Measurements from ENCODE around the gene TH.

TH gene

GRCh38 chr11:2205981-2206690 lies 34.5 kb upstream of the TH start:
- H3K9me3 ChIP-seq (ENCODE audit: insufficient read depth, low read depth, low read length) = no peaks in the 10 kb centered on the region
- no peak overlapping the region for H3K27ac ChIP-seq (ENCODE audit: low read length)
- H3K27me3 ChIP-seq (ENCODE audit: insufficient read depth, low read length) = no peaks in the 10 kb centered on the region
- no peak overlapping the region for H3K9ac ChIP-seq (ENCODE audit: low read depth, low read length)
- no peaks in the 10 kb centered on the region for H3K36me3 ChIP-seq (ENCODE audit: insufficient read depth, low read depth, low read length)
- H3K4me1 ChIP-seq (ENCODE audit: insufficient read depth, low read length) = no peaks in the 10 kb centered on the region
- H3K4me3 ChIP-seq (ENCODE audit: low read length) = no peak overlapping the region

GRCh38 chr11:2205214-2205720 lies 33.7 kb upstream of the TH start:
- Histone ChIP-seq H3K36me3 (ENCODE audit: insufficient read depth, low read depth, low read length) (no peaks in the 10 kb centered on the region), H3K27me3 (ENCODE audit: insufficient read depth, low read length) (no peaks in the 10 kb centered on the region), H3K4me1 (ENCODE audit: insufficient read depth, low read length) (no peaks in the 10 kb centered on the region), H3K27ac (ENCODE audit: low read length) (no peak overlapping the region), H3K9me3 (ENCODE audit: insufficient read depth, low read depth, low read length) (no peaks in the 10 kb centered on the region), H3K4me3 (ENCODE audit: low read length) (no peak overlapping the region), H3K9ac (ENCODE audit: low read depth, low read length) (no peak overlapping the region)

- no peaks in the 10 kb centered on the region for H3K9me3 ChIP-seq (ENCODE audit: insufficient read depth, low read depth, low read length)
- H3K4me3 ChIP-seq (ENCODE audit: low read length) = no peak overlapping the region
- H3K27ac ChIP-seq (ENCODE audit: low read length) = no peak overlapping the region
- no peaks in the 10 kb centered on the region for H3K27me3 ChIP-seq (ENCODE audit: insufficient read depth, low read length)
- H3K9ac ChIP-seq (ENCODE audit: low read depth, low read length) = no peak overlapping the region
- H3K36me3 ChIP-seq (ENCODE audit: insufficient read depth, low read depth, low read length) = no peaks in the 10 kb centered on the region
- no peaks in the 10 kb centered on the region for H3K4me1 ChIP-seq (ENCODE audit: insufficient read depth, low read length)
Observed at GRCh38 chr11:2204361-2205213, 33.0 kb upstream of the TH start.

- H3K4me1 ChIP-seq (ENCODE audit: insufficient read depth, low read length) = no peaks in the 10 kb centered on the region
- no peaks in the 10 kb centered on the region for H3K9me3 ChIP-seq (ENCODE audit: insufficient read depth, low read depth, low read length)
- no peak overlapping the region for H3K4me3 ChIP-seq (ENCODE audit: low read length)
- no peaks in the 10 kb centered on the region for H3K36me3 ChIP-seq (ENCODE audit: insufficient read depth, low read depth, low read length)
- no peak overlapping the region for H3K9ac ChIP-seq (ENCODE audit: low read depth, low read length)
- H3K27ac ChIP-seq (ENCODE audit: low read length) = no peak overlapping the region
- no peaks in the 10 kb centered on the region for H3K27me3 ChIP-seq (ENCODE audit: insufficient read depth, low read length)
Observed at GRCh38 chr11:2203440-2204259, 32.0 kb upstream of the TH start.

- H3K9me3 ChIP-seq (ENCODE audit: insufficient read depth, low read depth, low read length) = no peaks in the 10 kb centered on the region
- no peaks in the 10 kb centered on the region for H3K27me3 ChIP-seq (ENCODE audit: insufficient read depth, low read length)
- no peaks in the 10 kb centered on the region for H3K36me3 ChIP-seq (ENCODE audit: insufficient read depth, low read depth, low read length)
- H3K4me3 ChIP-seq (ENCODE audit: low read length) = no peak overlapping the region
- no peak overlapping the region for H3K27ac ChIP-seq (ENCODE audit: low read length)
- H3K9ac ChIP-seq (ENCODE audit: low read depth, low read length) = no peak overlapping the region
- no peaks in the 10 kb centered on the region for H3K4me1 ChIP-seq (ENCODE audit: insufficient read depth, low read length)
Observed at GRCh38 chr11:2202900-2203439, 31.4 kb upstream of the TH start.

- no peak overlapping the region for H3K4me3 ChIP-seq (ENCODE audit: low read length)
- H3K9me3 ChIP-seq (ENCODE audit: insufficient read depth, low read depth, low read length) = no peaks in the 10 kb centered on the region
- no peaks in the 10 kb centered on the region for H3K36me3 ChIP-seq (ENCODE audit: insufficient read depth, low read depth, low read length)
- no peak overlapping the region for H3K27ac ChIP-seq (ENCODE audit: low read length)
- no peaks in the 10 kb centered on the region for H3K27me3 ChIP-seq (ENCODE audit: insufficient read depth, low read length)
- H3K9ac ChIP-seq (ENCODE audit: low read depth, low read length) = no peak overlapping the region
- H3K4me1 ChIP-seq (ENCODE audit: insufficient read depth, low read length) = no peaks in the 10 kb centered on the region
Observed at GRCh38 chr11:2202071-2202899, 30.7 kb upstream of the TH start.

GRCh38 chr11:2201542-2201941 lies 29.9 kb upstream of the TH start:
- Histone ChIP-seq H3K9ac (ENCODE audit: low read depth, low read length) (no peak overlapping the region), H3K36me3 (ENCODE audit: insufficient read depth, low read depth, low read length) (no peaks in the 10 kb centered on the region), H3K4me3 (ENCODE audit: low read length) (no peak overlapping the region), H3K27ac (ENCODE audit: low read length) (no peak overlapping the region), H3K4me1 (ENCODE audit: insufficient read depth, low read length) (no peaks in the 10 kb centered on the region), H3K27me3 (ENCODE audit: insufficient read depth, low read length) (peaks cover 6% of the 10 kb centered on the region), H3K9me3 (ENCODE audit: insufficient read depth, low read depth, low read length) (no peaks in the 10 kb centered on the region)

- Histone ChIP-seq H3K9ac (ENCODE audit: low read depth, low read length) (no peak overlapping the region), H3K36me3 (ENCODE audit: insufficient read depth, low read depth, low read length) (no peaks in the 10 kb centered on the region), H3K4me1 (ENCODE audit: insufficient read depth, low read length) (no peaks in the 10 kb centered on the region)
Observed at GRCh38 chr11:2200957-2201519, 29.4 kb upstream of the TH start.

GRCh38 chr11:2200536-2200935 lies 28.9 kb upstream of the TH start:
- Histone ChIP-seq H3K9me3 (ENCODE audit: insufficient read depth, low read depth, low read length) (no peaks in the 10 kb centered on the region), H3K27ac (ENCODE audit: low read length) (no peak overlapping the region), H3K4me1 (ENCODE audit: insufficient read depth, low read length) (no peaks in the 10 kb centered on the region), H3K27me3 (ENCODE audit: insufficient read depth, low read length) (peaks cover 12% of the 10 kb centered on the region), H3K4me3 (ENCODE audit: low read length) (no peak overlapping the region), H3K9ac (ENCODE audit: low read depth, low read length) (no peak overlapping the region), H3K36me3 (ENCODE audit: insufficient read depth, low read depth, low read length) (no peaks in the 10 kb centered on the region)

More at GRCh38 chr11:2200957-2201519, 29.4 kb upstream of the TH start:
- Histone ChIP-seq H3K27ac (ENCODE audit: low read length) (no peak overlapping the region), H3K4me3 (ENCODE audit: low read length) (no peak overlapping the region), H3K27me3 (ENCODE audit: insufficient read depth, low read length) (peaks cover 11% of the 10 kb centered on the region), H3K9me3 (ENCODE audit: insufficient read depth, low read depth, low read length) (no peaks in the 10 kb centered on the region)

- H3K36me3 ChIP-seq (ENCODE audit: insufficient read depth, low read depth, low read length) = no peaks in the 10 kb centered on the region
- no peaks in the 10 kb centered on the region for H3K9me3 ChIP-seq (ENCODE audit: insufficient read depth, low read depth, low read length)
- no peak overlapping the region for H3K27ac ChIP-seq (ENCODE audit: low read length)
- no peak overlapping the region for H3K9ac ChIP-seq (ENCODE audit: low read depth, low read length)
- no peaks in the 10 kb centered on the region for H3K4me1 ChIP-seq (ENCODE audit: insufficient read depth, low read length)
- H3K27me3 ChIP-seq (ENCODE audit: insufficient read depth, low read length) = peaks cover 12% of the 10 kb centered on the region
- no peak overlapping the region for H3K4me3 ChIP-seq (ENCODE audit: low read length)
Observed at GRCh38 chr11:2199466-2200341, 28.1 kb upstream of the TH start.

All from iPS-20b (cell line).